ENCODE data around the gene LYG1.
A peak's percentile ranks its signal among the peaks of the same experiment; 100 is the strongest.

LYG1 gene

GRCh38 chr2:99342536-99342935 is 41.5 kb upstream of the LYG1 start:
- H3K9ac ChIP-seq (ENCODE audit: low read length), result no peak overlapping the region
- H3F3A ChIP-seq (ENCODE audit: insufficient read depth), result peaks cover 9% of the 10 kb centered on the region

GRCh38 chr2:99340669-99341236 is 39.8 kb upstream of the LYG1 start:
- peaks cover 34% of the 10 kb centered on the region for H4K20me1 ChIP-seq (ENCODE audit: low read depth, low read length)
- no peaks in the 10 kb centered on the region for H3K9me2 ChIP-seq (replicated peaks; ENCODE audit: insufficient read depth, low read length)
- H3K4me3 ChIP-seq (ENCODE audit: insufficient read depth, low read length, poor library complexity, severe bottlenecking), result no peak overlapping the region
- H3K27ac ChIP-seq (ENCODE audit: low read depth, low read length), result no peak overlapping the region
- no peaks in the 10 kb centered on the region for H3K36me3 ChIP-seq (ENCODE audit: low read length)
- H3F3A ChIP-seq (ENCODE audit: insufficient read depth), result peaks cover 16% of the 10 kb centered on the region
- no peak overlapping the region for H2AFZ ChIP-seq (ENCODE audit: low read depth, low read length, severe bottlenecking)
- H3K9ac ChIP-seq (ENCODE audit: low read length), result no peak overlapping the region
- TF ChIP-seq EZH2phosphoT487 (conservative IDR thresholded peaks at IDR 0.05; ENCODE audit: low read length), result no peak
- no peak for TF ChIP-seq CTCF (IDR thresholded peaks at IDR 0.05; ENCODE audit: insufficient read depth, low read length, poor library complexity, severe bottlenecking)
- H3K4me2 ChIP-seq (ENCODE audit: low read depth, low read length, poor library complexity, severe bottlenecking), result peak overlapping the region; percentile 97
- no peaks in the 10 kb centered on the region for H3K27me3 ChIP-seq (ENCODE audit: low read length)
- peaks cover 88% of the 10 kb centered on the region for H3K79me2 ChIP-seq (ENCODE audit: insufficient read depth, low read length)
- no peaks in the 10 kb centered on the region for H3K9me3 ChIP-seq (ENCODE audit: insufficient read depth, low read length)

More at GRCh38 chr2:99342536-99342935, 41.5 kb upstream of the LYG1 start:
- Histone ChIP-seq H3K9me3 (ENCODE audit: insufficient read depth, low read length) (no peaks in the 10 kb centered on the region), H3K27ac (ENCODE audit: low read depth, low read length) (no peak overlapping the region), H3K9me2 (replicated peaks; ENCODE audit: insufficient read depth, low read length) (no peaks in the 10 kb centered on the region), H4K20me1 (ENCODE audit: low read depth, low read length) (peaks cover 37% of the 10 kb centered on the region), H3K36me3 (ENCODE audit: low read length) (no peaks in the 10 kb centered on the region), H3K4me2 (ENCODE audit: low read depth, low read length, poor library complexity, severe bottlenecking) (no peak overlapping the region), H3K27me3 (ENCODE audit: low read length) (no peaks in the 10 kb centered on the region), H2AFZ (ENCODE audit: low read depth, low read length, severe bottlenecking) (no peak overlapping the region), H3K79me2 (ENCODE audit: insufficient read depth, low read length) (peaks cover 100% of the 10 kb centered on the region), H3K4me3 (ENCODE audit: insufficient read depth, low read length, poor library complexity, severe bottlenecking) (no peak overlapping the region)
- TF ChIP-seq EZH2phosphoT487 (conservative IDR thresholded peaks at IDR 0.05; ENCODE audit: low read length) (no peak), CTCF (IDR thresholded peaks at IDR 0.05; ENCODE audit: insufficient read depth, low read length, poor library complexity, severe bottlenecking) (no peak)

- H3K4me2 ChIP-seq (ENCODE audit: low read depth, low read length, poor library complexity, severe bottlenecking), result peak overlapping the region; percentile 97
- TF ChIP-seq EZH2phosphoT487 (conservative IDR thresholded peaks at IDR 0.05; ENCODE audit: low read length), result no peak
- TF ChIP-seq CTCF (IDR thresholded peaks at IDR 0.05; ENCODE audit: insufficient read depth, low read length, poor library complexity, severe bottlenecking), result no peak
- H3K36me3 ChIP-seq (ENCODE audit: low read length), result no peaks in the 10 kb centered on the region; the same call in 1 of the 2 replicates
- no peak overlapping the region for H2AFZ ChIP-seq (ENCODE audit: low read depth, low read length, severe bottlenecking)
- H3F3A ChIP-seq (ENCODE audit: insufficient read depth), result peaks cover 16% of the 10 kb centered on the region
- peak overlapping the region; percentile 92 for H3K4me3 ChIP-seq (ENCODE audit: insufficient read depth, low read length, poor library complexity, severe bottlenecking)
- H3K9ac ChIP-seq (ENCODE audit: low read length), result peak overlapping the region; percentile 92
- H3K9me3 ChIP-seq (ENCODE audit: insufficient read depth, low read length), result no peaks in the 10 kb centered on the region
- no peaks in the 10 kb centered on the region for H3K9me2 ChIP-seq (replicated peaks; ENCODE audit: insufficient read depth, low read length)
- peaks cover 88% of the 10 kb centered on the region for H3K79me2 ChIP-seq (ENCODE audit: insufficient read depth, low read length)
- H3K27ac ChIP-seq (ENCODE audit: low read depth, low read length), result peak overlapping the region; percentile 96
- peaks cover 41% of the 10 kb centered on the region for H4K20me1 ChIP-seq (ENCODE audit: low read depth, low read length)
- no peaks in the 10 kb centered on the region for H3K27me3 ChIP-seq (ENCODE audit: low read length)
Measured at GRCh38 chr2:99338029-99338585, 37.1 kb upstream of the LYG1 start.

Data from SU-DHL-6 (cell line).